ENCODE measurements around the gene WDR33.

WDR33 gene

DNA sequence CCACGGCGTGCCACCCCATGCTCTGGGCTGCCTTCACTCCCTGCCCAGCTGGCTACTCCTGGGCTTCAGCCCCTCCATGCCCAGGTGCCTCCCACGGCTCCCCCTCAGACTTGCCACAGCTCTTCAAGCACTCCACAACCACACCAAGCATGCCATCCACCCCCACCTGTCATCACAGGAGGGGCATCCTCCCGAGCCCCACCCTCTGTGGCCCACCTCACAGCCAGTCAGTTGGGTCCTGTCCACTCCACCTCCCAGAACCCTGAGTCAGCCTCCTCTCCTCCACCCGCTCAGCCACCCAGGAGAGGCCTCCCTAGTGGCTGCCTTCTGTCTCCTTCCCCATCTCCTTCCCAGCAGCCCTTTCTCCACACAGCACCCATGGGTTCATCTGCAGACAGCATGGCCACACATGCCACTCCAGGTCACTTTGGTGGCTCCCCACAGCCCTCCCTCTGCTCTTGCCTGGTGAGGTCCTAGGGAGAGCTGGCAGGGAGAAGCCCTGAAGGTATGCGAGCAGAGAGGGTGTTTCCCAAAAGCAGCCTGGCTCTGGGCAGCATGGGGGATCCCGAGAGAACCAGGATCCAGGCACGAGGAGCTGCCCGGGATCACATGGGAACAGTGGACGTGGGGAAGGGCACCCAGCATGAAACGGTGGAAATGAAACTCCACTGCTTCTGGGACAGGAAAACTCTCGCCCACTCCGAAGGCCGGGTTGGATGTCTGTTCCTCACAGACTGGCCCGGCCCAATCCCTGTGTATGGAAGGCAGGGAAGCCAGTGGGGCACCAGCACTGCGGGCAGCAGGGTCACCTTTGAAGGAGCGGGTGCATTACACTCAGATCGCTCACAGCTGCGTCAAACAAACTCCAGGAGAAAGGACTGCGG lies 138.4 kb downstream of the WDR33 start:
- DNase-seq (ENCODE audit: low read depth in 2 of 2) = no peak

DNA sequence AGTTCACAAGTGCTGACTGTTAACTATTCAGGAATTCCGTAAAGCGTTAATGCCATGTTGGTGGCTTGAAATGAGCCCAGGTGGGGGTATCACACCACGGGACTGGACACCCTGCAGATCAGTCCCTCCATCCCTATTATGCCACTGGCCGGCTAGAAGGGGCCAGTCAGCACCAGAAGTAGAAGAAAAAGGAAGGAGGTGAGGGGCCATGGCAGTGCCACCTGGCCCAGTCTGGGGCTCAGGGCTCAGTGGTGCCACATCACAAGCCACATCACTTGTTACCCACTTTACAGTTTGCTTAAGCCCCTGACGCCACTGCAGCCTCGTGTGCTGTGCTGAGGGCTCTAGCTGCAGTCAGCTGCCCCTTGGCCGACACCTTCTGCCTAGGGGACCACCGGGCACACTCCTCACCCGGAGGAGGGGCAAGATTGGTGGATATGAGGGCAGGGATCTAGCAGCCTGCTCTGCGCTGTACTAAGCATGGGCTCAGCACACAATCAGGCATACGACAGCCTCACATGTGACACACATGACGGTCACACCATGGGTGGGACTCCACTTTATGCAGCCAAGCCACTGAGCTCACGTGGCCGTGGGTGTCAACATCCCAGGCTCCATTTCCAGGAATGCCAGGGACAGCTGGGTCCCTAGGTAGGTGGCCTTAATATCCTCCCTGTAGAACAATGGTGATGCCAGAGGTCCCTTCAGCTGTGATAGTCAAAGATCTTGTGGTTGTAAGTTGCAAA lies 139.2 kb downstream of the WDR33 start:
- no peak for DNase-seq (ENCODE audit: low read depth in 2 of 2)

DNA sequence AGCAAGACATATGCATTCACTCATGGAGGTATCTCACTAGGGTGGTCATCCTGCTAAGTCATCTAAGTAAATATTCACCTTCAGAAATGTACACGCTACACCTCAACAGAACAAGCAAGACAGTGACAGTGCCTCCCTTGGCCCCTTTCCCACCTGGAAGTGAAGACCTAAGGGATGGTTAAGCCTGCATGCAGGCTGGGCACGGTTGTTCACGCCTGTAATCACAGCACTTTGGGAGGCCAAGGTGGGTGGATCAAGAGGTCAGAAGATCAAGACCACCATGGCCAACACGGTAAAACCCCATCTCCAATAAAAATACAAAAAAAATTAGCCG lies 140.0 kb downstream of the WDR33 start:
- no peak for DNase-seq (ENCODE audit: low read depth in 2 of 2)

GRCh38 chr2:127670055-127670956 lies 140.7 kb downstream of the WDR33 start:
- no peak for DNase-seq (ENCODE audit: low read depth in 2 of 2)

- no peak for DNase-seq (ENCODE audit: low read depth in 2 of 2)
These were observed 141.9 kb downstream of the WDR33 start for GRCh38 chr2:127669056-127669455.

- DNase-seq (ENCODE audit: low read depth in 2 of 2) = no peak
These were observed 145.6 kb downstream of the WDR33 start for GRCh38 chr2:127665267-127665893.

- DNase-seq (ENCODE audit: low read depth in 2 of 2) = no peak
These were observed 146.1 kb downstream of the WDR33 start for GRCh38 chr2:127664895-127665225.

DNA sequence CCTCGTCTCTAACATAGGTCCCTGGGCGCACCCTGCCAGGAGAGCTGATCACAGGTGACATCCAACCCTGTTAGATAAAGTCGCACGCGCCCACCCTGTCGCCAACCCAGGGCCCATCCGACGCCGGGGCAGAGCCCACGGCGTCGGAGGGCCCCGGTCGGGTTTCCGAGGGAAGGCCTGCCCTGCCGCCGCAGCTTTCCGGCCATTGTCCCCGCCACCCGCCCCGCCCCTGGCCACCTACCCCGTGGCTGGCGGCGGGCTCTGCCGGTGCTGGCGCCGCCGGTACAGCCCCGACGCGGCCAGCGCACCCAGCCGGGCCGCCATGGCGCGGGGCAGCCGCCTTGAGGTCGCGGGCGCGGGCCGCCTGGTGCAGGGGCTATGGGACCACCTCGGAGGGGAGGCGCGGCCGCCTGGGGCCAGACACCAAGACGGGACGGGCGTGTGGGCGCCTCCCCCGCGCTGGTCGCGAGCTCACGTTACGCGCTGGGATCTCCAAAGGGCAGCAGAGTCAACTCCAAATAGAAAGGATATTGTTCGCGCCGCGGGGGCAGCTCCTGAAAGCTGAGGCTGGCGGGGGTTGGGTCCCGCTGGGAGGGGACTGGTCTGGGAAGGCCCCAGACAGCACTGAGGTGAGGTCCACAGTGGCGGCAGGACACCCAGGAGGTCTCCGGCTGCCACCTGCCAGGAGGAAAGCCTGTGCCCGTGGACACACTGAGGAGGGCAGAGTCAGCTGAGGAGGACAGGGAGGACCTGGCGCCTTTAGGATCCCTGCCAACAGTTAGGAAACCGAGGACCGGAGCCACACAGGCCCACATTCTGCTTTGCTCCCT lies 146.7 kb downstream of the WDR33 start:
- DNase-seq (ENCODE audit: low read depth in 2 of 2) = no peak

- no peak for DNase-seq (ENCODE audit: low read depth in 2 of 2)
These were observed 147.4 kb downstream of the WDR33 start for GRCh38 chr2:127663566-127664064.

- no peak for DNase-seq (ENCODE audit: low read depth in 2 of 2)
These were observed 147.9 kb downstream of the WDR33 start for GRCh38 chr2:127662937-127663565.

DNA sequence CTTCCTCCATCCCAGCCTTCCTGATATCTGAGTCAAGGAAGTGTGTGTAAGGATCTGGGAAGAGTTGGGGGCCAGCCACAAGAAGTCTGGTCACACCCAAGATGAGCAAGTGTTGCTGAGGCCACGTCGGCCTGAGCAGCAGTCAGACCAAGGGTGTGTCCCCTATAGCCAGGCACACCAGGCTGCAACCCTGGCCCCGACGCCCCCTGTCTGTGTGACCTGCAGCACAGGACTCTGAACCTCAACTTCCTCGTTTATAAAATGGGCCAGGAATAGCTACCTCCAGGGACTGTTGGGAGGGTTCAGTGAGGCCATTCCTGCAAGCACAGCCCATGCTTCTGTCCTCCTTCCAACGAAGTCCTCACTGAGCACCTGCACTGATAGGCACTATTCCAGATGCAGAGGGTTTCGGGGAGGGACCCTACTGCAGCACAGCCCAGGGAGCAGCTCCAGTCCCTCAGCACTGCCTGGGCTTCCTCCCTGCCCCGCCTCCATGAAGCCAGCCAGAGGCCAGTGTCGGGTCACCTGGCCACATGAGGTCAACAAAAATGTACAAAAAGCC lies 148.9 kb downstream of the WDR33 start:
- DNase-seq (ENCODE audit: low read depth in 2 of 2) = no peak

DNA sequence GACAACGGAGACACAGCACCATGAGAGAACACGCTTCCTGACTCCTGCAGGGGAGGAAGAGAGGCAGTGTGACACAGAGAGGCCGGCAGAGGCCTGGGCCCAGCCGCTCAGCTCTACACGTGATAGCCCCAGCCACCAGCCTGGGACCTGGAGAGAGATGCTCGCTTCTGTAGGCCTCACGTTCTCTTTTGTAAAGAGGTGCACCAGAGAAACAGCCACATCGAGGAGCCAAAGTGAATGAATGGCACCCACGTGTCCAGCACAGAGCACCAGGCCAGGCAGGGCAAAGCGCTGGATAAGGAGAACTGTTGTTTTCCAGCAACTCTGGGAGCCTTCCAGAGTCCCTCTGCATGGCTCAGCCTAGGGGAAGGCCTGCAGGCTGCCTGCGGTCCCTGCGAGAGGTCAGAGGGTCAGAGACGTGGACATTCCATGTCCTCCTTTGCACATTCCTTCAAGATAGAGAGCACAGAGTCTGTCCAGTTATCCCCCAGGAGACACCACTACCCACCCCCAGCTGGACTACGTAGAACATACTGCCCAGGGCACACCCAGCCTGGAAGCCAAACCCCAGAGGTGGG lies 149.8 kb downstream of the WDR33 start:
- DNase-seq (ENCODE audit: low read depth in 2 of 2) = no peak

GRCh38 chr2:127660291-127660578 lies 150.7 kb downstream of the WDR33 start:
- no peak for DNase-seq (ENCODE audit: low read depth in 2 of 2)

DNA sequence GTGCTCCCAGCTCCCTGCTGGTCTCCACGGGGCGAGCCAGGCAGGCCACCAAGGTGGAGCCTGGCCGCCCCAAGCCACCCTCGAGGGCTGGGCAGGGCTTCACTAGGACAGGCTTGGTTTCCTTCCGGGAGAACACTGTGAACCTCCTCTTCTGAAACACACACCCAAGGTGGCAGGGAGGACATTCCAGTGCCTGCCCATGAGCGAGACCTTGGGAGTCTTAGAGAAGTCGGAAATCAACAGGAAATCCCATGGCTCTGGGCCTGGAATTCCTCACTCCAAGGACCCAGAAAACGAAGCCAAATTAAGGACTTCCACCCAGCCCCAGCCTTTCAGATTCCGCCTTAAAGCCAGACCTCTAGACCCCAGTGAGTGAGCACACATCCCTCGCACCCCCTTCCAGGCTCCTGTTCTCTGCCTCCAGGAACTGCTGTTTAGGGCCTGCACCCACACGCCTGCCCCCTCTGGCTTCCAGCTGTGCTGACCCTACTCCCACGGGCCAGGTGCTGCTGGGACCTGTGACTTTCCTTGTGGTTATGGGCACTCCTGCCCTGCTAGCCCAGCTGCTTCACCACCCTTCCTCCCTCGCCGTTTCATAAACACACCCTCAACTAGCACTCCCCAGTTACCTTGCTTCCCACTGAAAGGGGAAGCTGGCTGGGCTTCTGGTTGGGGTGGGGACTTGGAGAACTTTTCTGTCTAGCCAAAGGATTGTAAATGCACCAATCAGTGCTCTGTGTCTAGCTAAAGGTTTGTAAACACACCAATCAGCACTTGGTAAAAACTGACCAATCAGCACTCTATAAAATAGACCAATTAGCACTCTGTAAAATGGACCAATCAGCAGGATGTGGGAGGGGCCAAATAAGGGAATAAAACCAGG lies 151.3 kb downstream of the WDR33 start:
- no peak for DNase-seq (ENCODE audit: low read depth in 2 of 2)

GRCh38 chr2:127658641-127659407 lies 152.1 kb downstream of the WDR33 start:
- no peak for DNase-seq (ENCODE audit: low read depth in 2 of 2)

DNA sequence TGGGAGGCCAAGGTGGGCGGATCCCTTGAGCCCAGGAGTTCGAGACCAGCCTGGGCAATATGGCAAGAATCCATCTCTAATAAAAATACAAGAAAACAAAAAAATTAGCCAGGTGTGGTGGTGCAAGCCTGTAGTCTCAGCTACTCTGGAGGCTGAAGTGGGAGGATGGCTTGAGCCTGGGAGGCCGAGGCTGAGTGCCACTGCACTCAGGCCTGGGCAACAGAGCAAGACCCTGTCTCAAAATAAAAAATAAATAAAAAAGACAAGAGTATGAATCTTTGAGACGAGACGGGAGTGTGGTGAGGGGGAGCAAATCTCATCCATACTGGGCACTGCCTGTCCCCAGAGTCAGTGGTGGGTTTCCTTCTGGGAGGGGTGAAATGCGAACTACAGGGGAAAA lies 152.8 kb downstream of the WDR33 start:
- DNase-seq (ENCODE audit: low read depth in 2 of 2) = no peak

- no peak for DNase-seq (ENCODE audit: low read depth in 2 of 2)
These were observed 153.8 kb downstream of the WDR33 start for GRCh38 chr2:127657232-127657595.

- no peak for DNase-seq (ENCODE audit: low read depth in 2 of 2)
These were observed 154.3 kb downstream of the WDR33 start for GRCh38 chr2:127656569-127657231.

Data from stimulated activated CD8-positive, alpha-beta memory T cell treated with anti-CD3 and anti-CD28 coated beads, Interleukin-2, amount 100 ng/mL, for 1 hour (primary cell).